Hepatic stellate cell (primary cell): ENCODE measurements around the gene PTPN14.

Source experiments
- DNase-seq: peaks from one replicate; pipeline ENCODE4 v3.0.0; 2011; ENCODE audit warnings: low spot score

PTPN14 gene

GRCh38 chr1:214453109-214453722, 98.2 kb downstream of the PTPN14 start:
- DNase-seq: no peak

GRCh38 chr1:214452152-214452784, 99.1 kb downstream of the PTPN14 start:
- DNase-seq: no peak

- no peak for DNase-seq
These were observed 99.8 kb downstream of the PTPN14 start for GRCh38 chr1:214451596-214451995.

GRCh38 chr1:214449371-214449770, 102.0 kb downstream of the PTPN14 start:
- DNase-seq: no peak

GRCh38 chr1:214448536-214448935, 102.9 kb downstream of the PTPN14 start:
- no peak for DNase-seq

GRCh38 chr1:214447557-214447871, 103.9 kb downstream of the PTPN14 start:
- DNase-seq: no peak

- peak; percentile 84 for DNase-seq
These were observed 104.4 kb downstream of the PTPN14 start for GRCh38 chr1:214446772-214447556.

- peak; percentile 50 for DNase-seq
These were observed 105.4 kb downstream of the PTPN14 start for GRCh38 chr1:214445831-214446614.

- no peak for DNase-seq
These were observed 106.2 kb downstream of the PTPN14 start for GRCh38 chr1:214445199-214445598.

- DNase-seq: no peak
These were observed 107.0 kb downstream of the PTPN14 start for GRCh38 chr1:214444182-214444939.

GRCh38 chr1:214441119-214441518, 110.3 kb downstream of the PTPN14 start:
- no peak for DNase-seq

- no peak for DNase-seq
These were observed 111.0 kb downstream of the PTPN14 start for GRCh38 chr1:214440219-214440965.

GRCh38 chr1:214439352-214440119, 111.9 kb downstream of the PTPN14 start:
- DNase-seq: no peak

GRCh38 chr1:214438530-214438929, 112.9 kb downstream of the PTPN14 start:
- DNase-seq: no peak

GRCh38 chr1:214438075-214438474, 113.3 kb downstream of the PTPN14 start:
- DNase-seq: no peak

GRCh38 chr1:214435867-214436266, 115.5 kb downstream of the PTPN14 start:
- DNase-seq: no peak

- no peak for DNase-seq
These were observed 119.2 kb downstream of the PTPN14 start for GRCh38 chr1:214432245-214432644.

- DNase-seq: no peak
These were observed 121.2 kb downstream of the PTPN14 start for GRCh38 chr1:214429951-214430770.

- peak; percentile 57 for DNase-seq
These were observed 123.5 kb downstream of the PTPN14 start for GRCh38 chr1:214427871-214428277.
